Endodermal cell (in vitro differentiated cells): ENCODE measurements around the gene TAF10. TPM values are rescaled to one million over a fixed set of nuclear protein-coding genes. Genes with fewer than 3 reads are reported as not detected.

Experiments
- DNase-seq: peaks from one replicate; pipeline ENCODE4 v3.0.0-alpha.2; 2017
- H3K27ac ChIP-seq: 2 replicates; pipeline ENCODE4 v1.5.1; 2013; ENCODE audit warnings: mild to moderate bottlenecking, low read depth, low read length, moderate library complexity
- H3K27me3 ChIP-seq: 2 replicates; pipeline ENCODE4 v1.6.1; 2013; ENCODE audit warnings: mild to moderate bottlenecking, low read length, moderate library complexity; ENCODE audit not compliant: insufficient read depth, control insufficient read depth, poor library complexity, severe bottlenecking
- H3K36me3 ChIP-seq: 2 replicates; pipeline ENCODE4 v1.7.0; 2013; ENCODE audit warnings: mild to moderate bottlenecking, low read length, moderate library complexity; ENCODE audit not compliant: control insufficient read depth, insufficient read depth
- H3K4me1 ChIP-seq: one replicate; pipeline ENCODE4 v1.7.0; 2013; ENCODE audit warnings: low read length; ENCODE audit not compliant: control insufficient read depth, insufficient read depth
- H3K4me3 ChIP-seq: 2 replicates; pipeline ENCODE4 v1.5.1; 2013; ENCODE audit warnings: mild to moderate bottlenecking, low read length, moderate library complexity
- H3K9ac ChIP-seq: 2 replicates; pipeline ENCODE4 v1.6.1; 2013; ENCODE audit warnings: mild to moderate bottlenecking, low read length, moderate library complexity; ENCODE audit not compliant: poor library complexity, severe bottlenecking; ENCODE audit errors: extremely low read depth
- H3K9me3 ChIP-seq: 2 replicates; pipeline ENCODE4 v1.6.1; 2013; ENCODE audit warnings: mild to moderate bottlenecking, low read length, moderate library complexity; ENCODE audit not compliant: control insufficient read depth
- H3K27ac Mint-ChIP-seq: 2 replicates; pipeline ENCODE4 v1.8.0; 2020; ENCODE audit warnings: mixed read lengths
- H3K27me3 Mint-ChIP-seq: 2 replicates; pipeline ENCODE4 v1.8.0; 2021; ENCODE audit warnings: mild to moderate bottlenecking, mixed read lengths; ENCODE audit not compliant: insufficient read depth
- H3K36me3 Mint-ChIP-seq: 2 replicates; pipeline ENCODE4 v1.8.0; 2020; ENCODE audit warnings: low read depth, mixed read lengths
- H3K4me1 Mint-ChIP-seq: 2 replicates; pipeline ENCODE4 v1.8.0; 2020; ENCODE audit warnings: mixed read lengths
- H3K4me3 Mint-ChIP-seq: 2 replicates; pipeline ENCODE4 v1.8.0; 2020; ENCODE audit warnings: mild to moderate bottlenecking, moderate library complexity, mixed read lengths
- H3K9me3 Mint-ChIP-seq: 2 replicates; pipeline ENCODE4 v1.8.0; 2020; ENCODE audit warnings: mild to moderate bottlenecking, mixed read lengths
- CTCF ChIP-seq: fragments of 200-600 bp; sonication (generic); conservative IDR thresholded peaks from 2 replicates; pipeline ENCODE4 v1.5.0; 2021; ENCODE audit warnings: antibody characterized with exemption, mild to moderate bottlenecking
- WGBS, 2 experiments: methylation state at CpG; one replicate each; pipeline versions ENCODE4 v1.1.5 to v1.1.7; 2013; ENCODE audit warnings: missing lambda C conversion rate in 2 of 2, mixed read lengths in 1 of 2; ENCODE audit not compliant: insufficient coverage in 1 of 2, insufficient read length in 1 of 2; 5-methylcytosine and 5-hydroxymethylcytosine counted together
- total RNA-seq, 2 donors: library from RNA; stranded (reverse); fragmentation: NEBNext Ultra II Directional in 1 of 2; extraction: Animal tissue kit (Norgen Biotek cat#: 25700) in 1 of 2; gene quantifications; 2 replicates in 1 of 2; 3 replicates in 1 of 2; pipeline ENCODE4 v1.2.1, GENCODE V29; 2021

Gene TAF10
- total RNA-seq, 2 donors from 2014 or later = 168 to 202 TPM

- Histone ChIP-seq H3K36me3 (no peaks in the 10 kb centered on the region), H3K9me3 (no peaks in the 10 kb centered on the region), H3K9ac (peak within 1 kb of the TSS; percentile 64), H3K27ac (peak within 1 kb of the TSS; percentile 72), H3K27me3 (peaks cover 17% of the 10 kb centered on the region), H3K4me3 (peak within 1 kb of the TSS; percentile 87), H3K4me1 (no peaks in the 10 kb centered on the region)
- peaks cover 19% of the 10 kb centered on the region for H3K27me3 Mint-ChIP-seq
- peak; percentile 77 for DNase-seq
- H3K4me3 Mint-ChIP-seq = peak within 1 kb of the TSS; percentile 60
- no peak within 1 kb of the TSS for H3K27ac Mint-ChIP-seq
- H3K4me1 Mint-ChIP-seq = no peaks in the 10 kb centered on the region
- WGBS, 2 experiments = 4 to 7% methylated on average over 9 to 29 of the region's 56 CpGs
- no peak for TF ChIP-seq CTCF
- H3K9me3 Mint-ChIP-seq = no peaks in the 10 kb centered on the region
- H3K36me3 Mint-ChIP-seq = no peaks in the 10 kb centered on the region
Measured at GRCh38 chr11:6655790-6656583, 44.0 kb upstream of the TAF10 start, which contains the start of gene DCHS1. DCHS1 (minus strand) TSS chr11:6655809; CDS start chr11:6641613, 14,196 bp downstream.

- TF ChIP-seq CTCF = no peak
- Histone ChIP-seq H3K36me3 (no peaks in the 10 kb centered on the region), H3K27me3 (peaks cover 17% of the 10 kb centered on the region), H3K4me3 (peak overlapping the region; percentile 82), H3K9ac (peak overlapping the region; percentile 59), H3K27ac (peak overlapping the region; percentile 72), H3K9me3 (no peaks in the 10 kb centered on the region), H3K4me1 (no peaks in the 10 kb centered on the region)
- H3K27ac Mint-ChIP-seq = no peak overlapping the region
- H3K4me3 Mint-ChIP-seq = peak overlapping the region; percentile 60
- H3K4me1 Mint-ChIP-seq = no peaks in the 10 kb centered on the region
- no peaks in the 10 kb centered on the region for H3K9me3 Mint-ChIP-seq
- peak; percentile 64 for DNase-seq
- 4 to 7% methylated on average over 6 to 76 of the region's 84 CpGs for WGBS, 2 experiments
- no peaks in the 10 kb centered on the region for H3K36me3 Mint-ChIP-seq
- H3K27me3 Mint-ChIP-seq = peaks cover 19% of the 10 kb centered on the region
Measured at GRCh38 chr11:6655020-6655789, 43.2 kb upstream of the TAF10 start.

- no peak for DNase-seq
- no peak for TF ChIP-seq CTCF
- no peak overlapping the region for H3K27ac Mint-ChIP-seq
- H3K9me3 Mint-ChIP-seq = no peaks in the 10 kb centered on the region
- peaks cover 19% of the 10 kb centered on the region for H3K27me3 Mint-ChIP-seq
- no peaks in the 10 kb centered on the region for H3K4me1 Mint-ChIP-seq
- no peaks in the 10 kb centered on the region for H3K4me1 ChIP-seq
- no peaks in the 10 kb centered on the region for H3K9me3 ChIP-seq
- H3K27me3 ChIP-seq = peaks cover 17% of the 10 kb centered on the region
- WGBS, 2 experiments = 65 to 73% methylated on average over 6 to 9 of the region's 9 CpGs
- no peaks in the 10 kb centered on the region for H3K36me3 Mint-ChIP-seq
- H3K9ac ChIP-seq = peak overlapping the region; percentile 59
- H3K4me3 ChIP-seq = peak overlapping the region; percentile 82
- H3K27ac ChIP-seq = peak overlapping the region; percentile 72
- no peaks in the 10 kb centered on the region for H3K36me3 ChIP-seq
- H3K4me3 Mint-ChIP-seq = no peak overlapping the region
Measured at GRCh38 chr11:6654281-6655019, 42.4 kb upstream of the TAF10 start.
